ENCODE results near the gene RINL.

RINL gene

GRCh38 chr19:38899447-38900201 lies 21.5 kb upstream of the RINL start, which contains the start of the genes NFKBIB and SIRT2:
Gene NFKBIB, plus strand, starts transcription at chr19:38899969. Its CDS starts 64 bp downstream, at chr19:38900033.
Gene SIRT2, minus strand, starts transcription at chr19:38899618. Its CDS starts 97 bp downstream, at chr19:38899521.
- H3K36me3 ChIP-seq = peaks cover 1 to 24% (median 14%) of the 10 kb centered on the region in 11 experiments; a peak in 19 of 22 replicates
- H3K4me2 ChIP-seq = peak within 1 kb of the TSS; percentile 88 to 99 (median 96)
- H3K27ac ChIP-seq = peak within 1 kb of the TSS; percentile 72 to 93 (median 83)
- H3K9ac ChIP-seq = peak within 1 kb of the TSS; percentile 77 to 92 (median 89)
- H3K4me1 ChIP-seq = peaks cover 52 to 63% (median 59%) of the 10 kb centered on the region in 10 experiments
- TF ChIP-seq Cebpa-rat (IDR thresholded peaks at IDR 0.05) = no peak
- peak within 1 kb of the TSS; percentile 72 to 87 (median 84) for H3K4me3 ChIP-seq
- H4K20me1 ChIP-seq = peaks cover 0 to 31% (median 9%) of the 10 kb centered on the region in 11 experiments; a peak in 9 of 22 replicates
- no peaks in the 10 kb centered on the region for H3K27me3 ChIP-seq
- peaks cover 0 to 7% (median 5%) of the 10 kb centered on the region in 11 experiments; a peak in 10 of 22 replicates for H3K9me3 ChIP-seq (replicated peaks in 1 of 11)

GRCh38 chr19:38898788-38899446 lies 20.8 kb upstream of the RINL start:
- TF ChIP-seq Cebpa-rat (IDR thresholded peaks at IDR 0.05) = no peak
- peak overlapping the region; percentile 76 to 99 (median 96) for H3K4me2 ChIP-seq
- H3K4me1 ChIP-seq = peaks cover 59 to 70% (median 64%) of the 10 kb centered on the region in 10 experiments
- peak overlapping the region; percentile 73 to 92 (median 87) for H3K9ac ChIP-seq
- H3K4me3 ChIP-seq = peak overlapping the region; percentile 72 to 87 (median 84)
- H3K9me3 ChIP-seq (replicated peaks in 1 of 11) = peaks cover 0 to 7% (median 5%) of the 10 kb centered on the region in 11 experiments; a peak in 10 of 22 replicates
- peaks cover 0 to 33% (median 9%) of the 10 kb centered on the region in 11 experiments; a peak in 8 of 22 replicates for H4K20me1 ChIP-seq
- H3K27ac ChIP-seq = peak overlapping the region; percentile 43 to 93 (median 72)
- no peaks in the 10 kb centered on the region for H3K27me3 ChIP-seq
- peaks cover 0 to 17% (median 8%) of the 10 kb centered on the region in 11 experiments; a peak in 9 of 22 replicates for H3K36me3 ChIP-seq

DNA sequence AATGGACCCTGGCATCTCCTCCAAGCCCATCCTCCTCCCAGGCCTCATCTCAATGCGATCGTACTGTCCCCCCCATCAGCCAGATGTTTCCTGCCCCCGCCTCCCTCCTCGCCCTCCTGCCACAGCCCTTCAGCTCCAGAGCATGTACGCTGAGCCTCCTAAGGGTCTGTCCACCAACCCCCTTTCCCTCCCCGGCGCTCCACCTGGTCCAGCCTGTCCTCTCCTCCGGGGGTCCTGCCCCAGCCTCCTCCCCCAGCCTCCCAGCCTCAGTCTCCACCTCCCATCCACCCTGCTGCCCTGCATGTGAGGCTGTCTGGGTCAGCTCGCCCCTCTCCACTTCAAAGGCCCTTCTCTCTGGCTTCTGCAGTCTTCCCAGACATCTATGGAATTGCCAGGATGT lies 16.9 kb upstream of the RINL start:
- no peak for TF ChIP-seq Cebpa-rat (IDR thresholded peaks at IDR 0.05)
- Histone ChIP-seq H3K36me3 (peaks cover 2 to 45% (median 24%) of the 10 kb centered on the region in 11 experiments; a peak in 18 of 22 replicates), H3K9me3 (replicated peaks in 1 of 11) (no peaks in the 10 kb centered on the region), H4K20me1 (peaks cover 0 to 41% (median 6%) of the 10 kb centered on the region in 11 experiments; a peak in 7 of 22 replicates), H3K27ac (peak overlapping the region in 8 of 11 experiments; percentile 49 to 77 (median 58); a peak in 17 of 22 replicates), H3K4me3 (peak overlapping the region in 2 of 10 experiments; percentile 14 to 23; a peak in 3 of 20 replicates), H3K4me2 (peak overlapping the region; percentile 57 to 98 (median 85)), H3K27me3 (no peaks in the 10 kb centered on the region), H3K4me1 (peaks cover 45 to 66% (median 62%) of the 10 kb centered on the region in 10 experiments), H3K9ac (peak overlapping the region; percentile 38 to 90 (median 61); a peak in 21 of 22 replicates)

DNA sequence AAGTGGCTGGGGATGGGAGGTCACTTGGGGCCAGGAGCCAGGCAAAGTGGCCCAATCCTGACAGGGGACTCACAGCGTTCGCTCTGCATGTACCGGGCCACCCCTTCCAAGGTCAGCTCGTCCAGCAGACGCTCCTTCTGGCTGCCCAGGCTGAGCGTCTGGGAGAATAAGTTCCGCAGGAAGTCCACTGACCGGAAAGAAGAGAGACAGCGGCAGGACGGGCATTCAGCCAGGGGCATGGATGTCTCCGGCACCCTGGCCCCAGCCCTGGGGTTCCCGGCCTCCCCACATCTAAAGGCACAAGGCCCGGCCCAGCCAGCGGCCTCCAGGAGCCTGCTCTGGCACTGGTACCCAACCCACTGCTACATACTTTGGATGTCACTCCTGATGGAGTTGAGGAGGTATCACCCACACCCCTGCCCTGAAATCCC lies 15.3 kb upstream of the RINL start:
- Histone ChIP-seq H3K36me3 (peaks cover 18 to 61% (median 40%) of the 10 kb centered on the region in 11 experiments), H3K27ac (peak overlapping the region in 3 of 11 experiments; percentile 66 to 77 (median 76); a peak in 7 of 22 replicates), H4K20me1 (peaks cover 0 to 38% (median 3%) of the 10 kb centered on the region in 11 experiments; a peak in 8 of 22 replicates), H3K4me1 (peaks cover 40 to 67% (median 62%) of the 10 kb centered on the region in 10 experiments), H3K27me3 (no peaks in the 10 kb centered on the region), H3K4me2 (peak overlapping the region in 8 of 11 experiments; percentile 15 to 97 (median 86); a peak in 14 of 22 replicates), H3K9me3 (replicated peaks in 1 of 11) (no peaks in the 10 kb centered on the region), H3K4me3 (no peak overlapping the region), H3K9ac (peak overlapping the region in 4 of 11 experiments; percentile 33 to 48 (median 37); a peak in 5 of 22 replicates)
- TF ChIP-seq Cebpa-rat (IDR thresholded peaks at IDR 0.05) = no peak

DNA sequence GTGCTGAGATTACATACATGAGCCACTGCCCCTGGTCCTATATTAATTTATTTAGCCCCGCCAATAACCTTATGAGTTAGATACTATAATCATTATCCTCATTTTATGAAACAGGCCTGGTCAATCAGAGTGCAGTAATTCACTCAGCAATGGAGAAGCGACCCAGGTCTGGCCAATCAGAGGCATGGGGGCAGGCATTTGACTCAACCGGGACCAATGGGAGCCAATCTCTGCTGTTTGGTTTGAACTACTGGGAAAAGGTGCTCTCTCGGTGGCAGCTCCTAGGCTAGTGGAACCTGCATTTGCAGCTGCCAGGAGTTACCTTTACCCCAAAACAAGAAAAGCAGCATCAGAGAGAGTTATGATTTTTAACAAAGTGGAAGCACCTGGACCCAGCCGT lies 14.8 kb upstream of the RINL start:
- H4K20me1 ChIP-seq = peaks cover 0 to 33% (median 3%) of the 10 kb centered on the region in 11 experiments; a peak in 8 of 22 replicates
- no peak overlapping the region for H3K4me3 ChIP-seq
- peak overlapping the region in 2 of 11 experiments; percentile 41 to 48; a peak in 3 of 22 replicates for H3K9ac ChIP-seq
- peaks cover 18 to 66% (median 45%) of the 10 kb centered on the region in 11 experiments for H3K36me3 ChIP-seq
- H3K9me3 ChIP-seq (replicated peaks in 1 of 11) = no peaks in the 10 kb centered on the region
- peaks cover 35 to 65% (median 61%) of the 10 kb centered on the region in 10 experiments for H3K4me1 ChIP-seq
- no peak for TF ChIP-seq Cebpa-rat (IDR thresholded peaks at IDR 0.05)
- peak overlapping the region in 6 of 11 experiments; percentile 81 to 97 (median 90); a peak in 11 of 22 replicates for H3K4me2 ChIP-seq
- peak overlapping the region in 1 of 11 experiments; percentile 77; a peak in 2 of 22 replicates for H3K27ac ChIP-seq
- H3K27me3 ChIP-seq = no peaks in the 10 kb centered on the region

DNA sequence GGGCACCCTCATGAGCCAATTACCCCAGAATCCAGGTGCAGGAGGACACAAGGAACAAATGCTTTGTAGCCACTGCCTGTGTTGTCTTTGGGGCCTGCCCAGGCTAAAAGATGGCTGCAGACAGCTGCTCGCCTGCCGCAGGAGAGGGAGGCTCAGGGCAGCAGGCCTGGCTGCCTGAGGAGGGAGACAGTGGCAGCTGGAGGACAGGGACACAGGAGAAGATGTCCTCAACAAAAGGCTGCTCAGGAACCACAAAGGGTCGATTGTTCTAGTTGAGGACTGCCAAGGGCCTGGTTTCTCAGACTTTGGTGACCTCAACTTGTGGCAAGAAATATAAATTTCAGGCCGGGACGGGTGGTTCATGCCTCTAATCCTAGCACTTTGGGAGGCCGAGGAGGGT lies 13.7 kb upstream of the RINL start:
- Histone ChIP-seq H3K4me3 (no peak overlapping the region), H3K9me3 (replicated peaks in 1 of 11) (no peaks in the 10 kb centered on the region), H4K20me1 (peaks cover 0 to 28% (median 2%) of the 10 kb centered on the region in 11 experiments; a peak in 8 of 22 replicates), H3K27ac (no peak overlapping the region), H3K27me3 (no peaks in the 10 kb centered on the region), H3K36me3 (peaks cover 18 to 74% (median 47%) of the 10 kb centered on the region in 11 experiments), H3K4me1 (peaks cover 24 to 56% (median 50%) of the 10 kb centered on the region in 10 experiments), H3K9ac (no peak overlapping the region), H3K4me2 (no peak overlapping the region)
- no peak for TF ChIP-seq Cebpa-rat (IDR thresholded peaks at IDR 0.05)

GRCh38 chr19:38890686-38891085 lies 12.6 kb upstream of the RINL start:
- Histone ChIP-seq H3K27me3 (no peaks in the 10 kb centered on the region), H3K36me3 (peaks cover 18 to 79% (median 48%) of the 10 kb centered on the region in 11 experiments), H3K9ac (0 out of 22 replicates have a peak overlapping the region, but pooled peaks of 1 of the 11 experiments have one; percentile 14), H3K4me1 (peaks cover 15 to 45% (median 39%) of the 10 kb centered on the region in 10 experiments), H3K27ac (no peak overlapping the region), H4K20me1 (peaks cover 0 to 23% (median 0%) of the 10 kb centered on the region in 11 experiments; a peak in 7 of 22 replicates), H3K4me2 (no peak overlapping the region), H3K4me3 (no peak overlapping the region), H3K9me3 (replicated peaks in 1 of 11) (no peaks in the 10 kb centered on the region)
- no peak for TF ChIP-seq Cebpa-rat (IDR thresholded peaks at IDR 0.05)

GRCh38 chr19:38889803-38890202 lies 11.7 kb upstream of the RINL start:
- no peak overlapping the region for H3K4me2 ChIP-seq
- H3K9me3 ChIP-seq (replicated peaks in 1 of 11) = no peaks in the 10 kb centered on the region
- H3K27ac ChIP-seq = no peak overlapping the region
- H3K36me3 ChIP-seq = peaks cover 18 to 84% (median 48%) of the 10 kb centered on the region in 11 experiments
- H4K20me1 ChIP-seq = peaks cover 0 to 17% (median 0%) of the 10 kb centered on the region in 11 experiments; a peak in 6 of 22 replicates
- H3K4me3 ChIP-seq = no peak overlapping the region
- no peak overlapping the region for H3K9ac ChIP-seq
- H3K27me3 ChIP-seq = no peaks in the 10 kb centered on the region
- TF ChIP-seq Cebpa-rat (IDR thresholded peaks at IDR 0.05) = no peak
- H3K4me1 ChIP-seq = peaks cover 6 to 36% (median 30%) of the 10 kb centered on the region in 10 experiments; a peak in 18 of 20 replicates

All from BLaER1 treated with 17β-estradiol and CSF1 and Interleukin-3, amounts not matched to agents 10 nM and 100 nM (cell line).